GM23338 (cell line): ENCODE results near the gene ZBTB7B. TPM values are rescaled to one million over a fixed set of nuclear protein-coding genes. Genes with fewer than 3 reads are reported as not detected.
"Not testable (repeated sequence)": the region's sequence is repeated elsewhere in the genome, so short reads cannot be mapped to it uniquely, and the experiment has no call there.

Experiments used
- ATAC-seq: fragments of 200-7000 bp; cut with Tn5 transposase; 3 replicates; pipeline ENCODE4 v1.9.1; 2020
- DNase-seq: peaks from one replicate; pipeline ENCODE4 v3.0.0-alpha.2; 2015; ENCODE audit warnings: low spot score
- H2AFZ ChIP-seq: fragments of 200-600 bp; sonication (generic); 2 replicates; pipeline ENCODE4 v1.8.0; 2016; ENCODE audit warnings: antibody characterized with exemption, mild to moderate bottlenecking, moderate library complexity
- H3F3A ChIP-seq: fragments of 200-600 bp; sonication (generic); replicated peaks from 2 replicates; pipeline ENCODE4 v1.8.0; 2017; ENCODE audit warnings: antibody characterized with exemption, mixed run types, low read depth
- H3K27ac ChIP-seq: fragments of 200-600 bp; sonication (generic); 2 replicates; pipeline ENCODE4 v1.6.1; 2016; ENCODE audit warnings: low read depth
- H3K27me3 ChIP-seq: fragments of 200-600 bp; sonication (generic); 2 replicates; pipeline ENCODE4 v1.8.0; 2016; ENCODE audit warnings: mild to moderate bottlenecking, mixed run types, moderate library complexity; ENCODE audit not compliant: insufficient read depth
- H3K36me3 ChIP-seq: fragments of 200-600 bp; sonication (generic); 2 replicates; pipeline ENCODE4 v1.8.0; 2016; ENCODE audit warnings: mild to moderate bottlenecking; ENCODE audit not compliant: insufficient read depth
- H3K4me1 ChIP-seq: fragments of 200-600 bp; sonication (generic); 2 replicates; pipeline ENCODE4 v1.8.0; 2016; ENCODE audit warnings: mild to moderate bottlenecking, moderate library complexity; ENCODE audit not compliant: insufficient read depth
- H3K4me2 ChIP-seq: fragments of 200-600 bp; sonication (generic); 2 replicates; pipeline ENCODE4 v1.7.1; 2017; ENCODE audit warnings: mixed run types
- H3K4me3 ChIP-seq: fragments of 200-600 bp; sonication (generic); 2 replicates; pipeline ENCODE4 v1.6.1; 2016; ENCODE audit warnings: mixed run types
- H3K79me2 ChIP-seq: fragments of 200-600 bp; sonication (generic); replicated peaks from 2 replicates; pipeline ENCODE4 v1.8.0; 2017; ENCODE audit warnings: mild to moderate bottlenecking; ENCODE audit not compliant: insufficient read depth
- H3K9me2 ChIP-seq: fragments of 200-600 bp; sonication (generic); 2 replicates; pipeline ENCODE4 v1.8.0; 2017; ENCODE audit not compliant: insufficient read depth
- H4K20me1 ChIP-seq: fragments of 200-600 bp; sonication (generic); replicated peaks from 2 replicates; pipeline ENCODE4 v1.8.0; 2017; ENCODE audit warnings: mild to moderate bottlenecking; ENCODE audit not compliant: insufficient read depth
- H3K27ac Mint-ChIP-seq: 2 replicates; pipeline ENCODE4 v1.8.0; 2020; ENCODE audit warnings: inconsistent platforms, mild to moderate bottlenecking, moderate library complexity, mixed read lengths
- H3K27me3 Mint-ChIP-seq: 3 replicates; pipeline ENCODE4 v1.8.0; 2022; ENCODE audit warnings: low read depth, mild to moderate bottlenecking, moderate library complexity, mixed read lengths, inconsistent platforms; ENCODE audit not compliant: insufficient read depth, poor library complexity
- H3K36me3 Mint-ChIP-seq: 3 replicates; pipeline ENCODE4 v1.8.0; 2021; ENCODE audit warnings: low read depth, mild to moderate bottlenecking, inconsistent platforms, moderate library complexity, mixed read lengths
- H3K4me1 Mint-ChIP-seq: 3 replicates; pipeline ENCODE4 v1.8.0; 2020; ENCODE audit warnings: mild to moderate bottlenecking, inconsistent platforms, mixed read lengths
- H3K4me3 Mint-ChIP-seq: 3 replicates; pipeline ENCODE4 v1.8.0; 2021; ENCODE audit warnings: moderate library complexity, mild to moderate bottlenecking, inconsistent platforms, mixed read lengths
- H3K9me3 Mint-ChIP-seq: 3 replicates; pipeline ENCODE4 v1.8.0; 2020; ENCODE audit warnings: moderate library complexity, mild to moderate bottlenecking, inconsistent platforms, mixed read lengths
- CREB1 ChIP-seq: fragments of 250-450 bp; sonication (Bioruptor Pico); IDR thresholded peaks from 2 replicates; pipeline ENCODE4 v1.5.0; 2020; ENCODE audit warnings: low read depth, mild to moderate bottlenecking, moderate library complexity
- ETS1 ChIP-seq: IDR thresholded peaks from 2 replicates; pipeline ENCODE4 v1.6.1; 2016; ENCODE audit warnings: antibody characterized with exemption
- POLR2AphosphoS5 ChIP-seq: IDR thresholded peaks from 2 replicates; pipeline ENCODE4 v1.6.1; 2016; ENCODE audit warnings: antibody characterized with exemption, low read depth
- STAT1 ChIP-seq: IDR thresholded peaks from one replicate; pipeline ENCODE4 v1.6.1; 2016; ENCODE audit warnings: antibody characterized with exemption; ENCODE audit not compliant: unreplicated experiment
- ZNF331 ChIP-seq: fragments of 250-450 bp; sonication (Bioruptor Pico); IDR thresholded peaks from 2 replicates; pipeline ENCODE4 v1.5.0; 2020; ENCODE audit warnings: low read depth, mild to moderate bottlenecking, moderate library complexity
- polyA plus RNA-seq: library from polyadenylated mRNA; unstranded; fragments of >200 nt; fragmentation: Nextera tagmentation; extraction: Ambion mirVana; gene quantifications from 2 replicates; pipeline ENCODE4 v1.2.1, GENCODE V29; 2016
- total RNA-seq: library from RNA; depleted of rRNA; stranded (reverse); fragments of >200 nt; shearing (Covaris generic); gene quantifications from 2 replicates; pipeline ENCODE4 v1.2.3, GENCODE V29; 2014
- TF ChIP-seq, protein P1 (sequence below): fragments of 250-450 bp; sonication (Bioruptor Pico); IDR thresholded peaks from 2 replicates; pipeline ENCODE4 v1.5.0; 2020; ENCODE audit warnings: mild to moderate bottlenecking, moderate library complexity
- TF ChIP-seq, protein P2 (sequence below), 2 experiments: fragments of 200-600 bp in 1 of 2; sonication (generic) in 1 of 2; conservative IDR thresholded peaks; 2 replicates each; pipeline versions ENCODE4 v1.5.1 to v1.6.1; 2016 to 2017; ENCODE audit warnings: antibody characterized with exemption in 2 of 2, low read depth in 2 of 2, mild to moderate bottlenecking in 2 of 2, moderate library complexity in 1 of 2

Gene ZBTB7B
- total and polyA plus RNA-seq, 2 experiments from 2014 or later: 3.6 to 32.6 TPM

DNA sequence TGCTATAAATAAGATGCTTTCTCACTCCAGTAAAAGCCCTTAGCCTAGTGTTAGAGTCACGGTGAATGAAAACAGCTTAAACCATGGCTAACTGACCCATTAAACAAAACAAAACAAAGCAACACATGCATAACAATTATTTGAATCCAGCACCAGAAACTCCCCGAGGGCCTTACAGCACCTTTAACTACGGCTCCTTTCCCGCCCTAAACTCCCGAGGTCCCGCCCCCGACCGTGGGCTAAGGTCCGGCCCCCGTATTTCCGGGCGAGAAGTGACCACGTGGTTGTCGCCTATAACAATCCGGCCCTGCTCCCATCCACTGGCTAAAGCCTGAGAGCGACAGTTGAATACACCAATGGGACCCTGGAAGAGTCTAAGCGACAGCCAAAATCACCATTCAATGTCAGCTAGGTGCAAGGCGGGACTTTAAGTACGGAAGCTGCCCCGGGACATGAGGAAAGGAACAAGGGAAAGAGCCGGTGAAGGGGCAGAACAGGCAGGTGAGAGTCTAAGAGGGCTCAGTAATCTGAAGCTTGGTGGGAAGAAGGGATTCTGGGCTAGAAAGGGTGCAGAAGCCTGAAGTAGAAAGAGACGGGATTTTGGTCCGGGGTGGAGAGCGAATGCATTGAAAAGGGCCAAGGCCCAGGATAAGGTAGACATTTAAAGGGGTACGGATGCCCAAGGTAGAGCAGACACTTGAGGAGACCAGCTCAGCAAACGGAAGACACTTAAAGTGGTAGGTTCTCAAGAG, 19.5 kb upstream of the ZBTB7B start, which contains the start of gene FLAD1 (continued):
- TF ChIP-seq, protein P1, sequence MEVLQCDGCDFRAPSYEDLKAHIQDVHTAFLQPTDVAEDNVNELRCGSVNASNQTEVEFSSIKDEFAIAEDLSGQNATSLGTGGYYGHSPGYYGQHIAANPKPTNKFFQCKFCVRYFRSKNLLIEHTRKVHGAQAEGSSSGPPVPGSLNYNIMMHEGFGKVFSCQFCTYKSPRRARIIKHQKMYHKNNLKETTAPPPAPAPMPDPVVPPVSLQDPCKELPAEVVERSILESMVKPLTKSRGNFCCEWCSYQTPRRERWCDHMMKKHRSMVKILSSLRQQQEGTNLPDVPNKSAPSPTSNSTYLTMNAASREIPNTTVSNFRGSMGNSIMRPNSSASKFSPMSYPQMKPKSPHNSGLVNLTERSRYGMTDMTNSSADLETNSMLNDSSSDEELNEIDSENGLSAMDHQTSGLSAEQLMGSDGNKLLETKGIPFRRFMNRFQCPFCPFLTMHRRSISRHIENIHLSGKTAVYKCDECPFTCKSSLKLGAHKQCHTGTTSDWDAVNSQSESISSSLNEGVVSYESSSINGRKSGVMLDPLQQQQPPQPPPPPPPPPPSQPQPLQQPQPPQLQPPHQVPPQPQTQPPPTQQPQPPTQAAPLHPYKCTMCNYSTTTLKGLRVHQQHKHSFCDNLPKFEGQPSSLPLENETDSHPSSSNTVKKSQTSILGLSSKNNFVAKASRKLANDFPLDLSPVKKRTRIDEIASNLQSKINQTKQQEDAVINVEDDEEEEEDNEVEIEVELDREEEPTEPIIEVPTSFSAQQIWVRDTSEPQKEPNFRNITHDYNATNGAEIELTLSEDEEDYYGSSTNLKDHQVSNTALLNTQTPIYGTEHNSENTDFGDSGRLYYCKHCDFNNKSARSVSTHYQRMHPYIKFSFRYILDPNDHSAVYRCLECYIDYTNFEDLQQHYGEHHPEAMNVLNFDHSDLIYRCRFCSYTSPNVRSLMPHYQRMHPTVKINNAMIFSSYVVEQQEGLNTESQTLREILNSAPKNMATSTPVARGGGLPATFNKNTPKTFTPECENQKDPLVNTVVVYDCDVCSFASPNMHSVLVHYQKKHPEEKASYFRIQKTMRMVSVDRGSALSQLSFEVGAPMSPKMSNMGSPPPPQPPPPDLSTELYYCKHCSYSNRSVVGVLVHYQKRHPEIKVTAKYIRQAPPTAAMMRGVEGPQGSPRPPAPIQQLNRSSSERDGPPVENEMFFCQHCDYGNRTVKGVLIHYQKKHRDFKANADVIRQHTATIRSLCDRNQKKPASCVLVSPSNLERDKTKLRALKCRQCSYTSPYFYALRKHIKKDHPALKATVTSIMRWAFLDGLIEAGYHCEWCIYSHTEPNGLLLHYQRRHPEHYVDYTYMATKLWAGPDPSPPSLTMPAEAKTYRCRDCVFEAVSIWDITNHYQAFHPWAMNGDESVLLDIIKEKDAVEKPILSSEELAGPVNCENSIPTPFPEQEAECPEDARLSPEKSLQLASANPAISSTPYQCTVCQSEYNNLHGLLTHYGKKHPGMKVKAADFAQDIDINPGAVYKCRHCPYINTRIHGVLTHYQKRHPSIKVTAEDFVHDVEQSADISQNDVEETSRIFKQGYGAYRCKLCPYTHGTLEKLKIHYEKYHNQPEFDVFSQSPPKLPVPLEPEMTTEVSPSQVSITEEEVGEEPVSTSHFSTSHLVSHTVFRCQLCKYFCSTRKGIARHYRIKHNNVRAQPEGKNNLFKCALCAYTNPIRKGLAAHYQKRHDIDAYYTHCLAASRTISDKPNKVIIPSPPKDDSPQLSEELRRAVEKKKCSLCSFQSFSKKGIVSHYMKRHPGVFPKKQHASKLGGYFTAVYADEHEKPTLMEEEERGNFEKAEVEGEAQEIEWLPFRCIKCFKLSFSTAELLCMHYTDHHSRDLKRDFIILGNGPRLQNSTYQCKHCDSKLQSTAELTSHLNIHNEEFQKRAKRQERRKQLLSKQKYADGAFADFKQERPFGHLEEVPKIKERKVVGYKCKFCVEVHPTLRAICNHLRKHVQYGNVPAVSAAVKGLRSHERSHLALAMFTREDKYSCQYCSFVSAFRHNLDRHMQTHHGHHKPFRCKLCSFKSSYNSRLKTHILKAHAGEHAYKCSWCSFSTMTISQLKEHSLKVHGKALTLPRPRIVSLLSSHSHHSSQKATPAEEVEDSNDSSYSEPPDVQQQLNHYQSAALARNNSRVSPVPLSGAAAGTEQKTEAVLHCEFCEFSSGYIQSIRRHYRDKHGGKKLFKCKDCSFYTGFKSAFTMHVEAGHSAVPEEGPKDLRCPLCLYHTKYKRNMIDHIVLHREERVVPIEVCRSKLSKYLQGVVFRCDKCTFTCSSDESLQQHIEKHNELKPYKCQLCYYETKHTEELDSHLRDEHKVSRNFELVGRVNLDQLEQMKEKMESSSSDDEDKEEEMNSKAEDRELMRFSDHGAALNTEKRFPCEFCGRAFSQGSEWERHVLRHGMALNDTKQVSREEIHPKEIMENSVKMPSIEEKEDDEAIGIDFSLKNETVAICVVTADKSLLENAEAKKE: no peak
- TF ChIP-seq STAT1 (no peak), ETS1 (no peak; the same call in 1 of the 2 replicates), POLR2AphosphoS5 (peak; percentile 80), CREB1 (CRISPR knock-in tag) (peak; percentile 79)

DNA sequence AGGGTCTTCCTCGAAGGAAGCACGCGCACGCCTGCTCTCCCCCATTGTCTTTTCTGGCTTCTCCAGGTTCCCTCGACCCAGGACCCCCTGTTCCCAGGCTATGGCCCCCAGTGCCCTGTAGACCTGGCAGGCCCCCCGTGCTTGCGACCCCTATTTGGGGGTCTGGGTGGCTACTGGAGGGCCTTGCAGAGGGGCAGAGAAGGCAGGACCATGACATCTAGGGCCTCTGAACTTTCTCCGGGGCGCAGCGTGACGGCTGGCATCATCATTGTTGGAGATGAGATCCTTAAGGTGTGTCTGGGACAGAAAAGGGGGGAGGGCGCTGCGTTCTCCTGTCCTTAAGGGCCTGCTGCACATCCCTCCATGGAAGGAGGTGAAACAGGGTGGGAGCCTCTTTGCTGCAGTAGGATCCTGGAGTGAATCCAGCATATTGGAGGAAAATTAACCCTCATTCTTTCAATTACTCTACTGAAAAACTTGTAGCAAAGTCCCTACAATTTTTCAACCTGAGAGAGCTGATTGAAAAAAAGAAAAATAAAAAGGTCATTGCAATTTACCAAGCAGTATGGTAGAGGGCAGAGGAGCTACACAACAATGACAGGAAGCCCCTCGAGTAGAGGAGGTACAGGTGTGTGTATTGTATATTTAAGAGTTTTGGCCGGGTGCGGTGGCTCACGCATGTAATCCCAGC, 18.7 kb upstream of the ZBTB7B start:
- Histone ChIP-seq H2AFZ (no peak overlapping the region), H3F3A (peaks cover 24% of the 10 kb centered on the region), H3K27ac (peak overlapping the region; percentile 41), H3K4me1 (peaks cover 9% of the 10 kb centered on the region), H3K4me2 (peak overlapping the region; percentile 95), H3K36me3 (peaks cover 20% of the 10 kb centered on the region), H4K20me1 (peaks cover 16% of the 10 kb centered on the region; the same call in 1 of the 2 replicates), H3K9me2 (no peaks in the 10 kb centered on the region), H3K27me3 (no peaks in the 10 kb centered on the region), H3K79me2 (peaks cover 69% of the 10 kb centered on the region), H3K4me3 (peak overlapping the region; percentile 69)
- no peaks in the 10 kb centered on the region; the same call in 2 of the 3 replicates for H3K9me3 Mint-ChIP-seq
- TF ChIP-seq ZNF331 (CRISPR knock-in tag): no peak
- TF ChIP-seq, protein P2, sequence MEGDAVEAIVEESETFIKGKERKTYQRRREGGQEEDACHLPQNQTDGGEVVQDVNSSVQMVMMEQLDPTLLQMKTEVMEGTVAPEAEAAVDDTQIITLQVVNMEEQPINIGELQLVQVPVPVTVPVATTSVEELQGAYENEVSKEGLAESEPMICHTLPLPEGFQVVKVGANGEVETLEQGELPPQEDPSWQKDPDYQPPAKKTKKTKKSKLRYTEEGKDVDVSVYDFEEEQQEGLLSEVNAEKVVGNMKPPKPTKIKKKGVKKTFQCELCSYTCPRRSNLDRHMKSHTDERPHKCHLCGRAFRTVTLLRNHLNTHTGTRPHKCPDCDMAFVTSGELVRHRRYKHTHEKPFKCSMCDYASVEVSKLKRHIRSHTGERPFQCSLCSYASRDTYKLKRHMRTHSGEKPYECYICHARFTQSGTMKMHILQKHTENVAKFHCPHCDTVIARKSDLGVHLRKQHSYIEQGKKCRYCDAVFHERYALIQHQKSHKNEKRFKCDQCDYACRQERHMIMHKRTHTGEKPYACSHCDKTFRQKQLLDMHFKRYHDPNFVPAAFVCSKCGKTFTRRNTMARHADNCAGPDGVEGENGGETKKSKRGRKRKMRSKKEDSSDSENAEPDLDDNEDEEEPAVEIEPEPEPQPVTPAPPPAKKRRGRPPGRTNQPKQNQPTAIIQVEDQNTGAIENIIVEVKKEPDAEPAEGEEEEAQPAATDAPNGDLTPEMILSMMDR (conservative IDR thresholded peaks at IDR 0.05; ENCODE audit: low read depth in 2 of 2): 0 out of 4 replicates have a peak, but pooled peaks of 1 of the 2 experiments have one; percentile 7
- DNase-seq (no peak), ATAC-seq (peak; percentile 3; the same call in 2 of the 3 replicates)
- no peak overlapping the region; the same call in 1 of the 2 replicates for H3K27ac Mint-ChIP-seq
- H3K4me1 Mint-ChIP-seq: peaks cover 6% of the 10 kb centered on the region
- H3K36me3 Mint-ChIP-seq: peaks cover 75% of the 10 kb centered on the region
- H3K27me3 Mint-ChIP-seq: peaks cover 6% of the 10 kb centered on the region
- H3K4me3 Mint-ChIP-seq: no peak overlapping the region

DNA sequence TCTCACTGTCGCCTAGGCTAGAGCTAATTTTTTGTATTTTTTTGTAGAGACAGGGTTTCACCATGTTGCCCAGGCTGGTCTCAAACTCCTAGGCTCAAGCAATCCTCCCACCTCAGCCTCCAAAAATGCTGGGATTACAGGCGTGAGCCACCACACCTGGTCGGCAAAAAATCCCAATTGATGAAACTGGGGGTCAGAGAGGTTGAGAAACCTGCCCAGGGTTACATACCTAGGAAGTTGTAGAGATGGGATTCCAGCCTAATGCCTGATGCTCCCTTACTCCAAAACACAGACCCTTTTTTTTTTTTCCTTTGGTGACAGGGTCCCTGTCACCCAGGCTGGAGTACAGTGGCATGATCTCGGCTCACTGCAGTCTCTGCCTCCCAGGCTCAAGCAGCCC, 15.9 kb upstream of the ZBTB7B start:
- not testable (repeated sequence) for H3K27me3 ChIP-seq, H3K4me1 Mint-ChIP-seq, H2AFZ ChIP-seq, DNase-seq, ATAC-seq, H3K4me3 Mint-ChIP-seq, H3K27ac ChIP-seq, H3K9me3 Mint-ChIP-seq, H3K36me3 ChIP-seq, H3K4me1 ChIP-seq, H3K4me2 ChIP-seq, H3K4me3 ChIP-seq, H3K9me2 ChIP-seq, H3K27ac Mint-ChIP-seq, H3K27me3 Mint-ChIP-seq
- peaks cover 19% of the 10 kb centered on the region; the same call in 1 of the 2 replicates for H4K20me1 ChIP-seq
- peaks cover 11% of the 10 kb centered on the region; the same call in 1 of the 2 replicates for H3F3A ChIP-seq
- H3K36me3 Mint-ChIP-seq: peaks cover 63% of the 10 kb centered on the region
- H3K79me2 ChIP-seq: peaks cover 51% of the 10 kb centered on the region
